ENCODE data around the gene SLC35D1. TPM values are rescaled to one million over a fixed set of nuclear protein-coding genes. Genes with fewer than 3 reads are reported as not detected.

SLC35D1 gene
- polyA plus RNA-seq (2013), result 9.7 TPM

GRCh38 chr1:67053785-67054772 lies at the start of gene SLC35D1:
Gene SLC35D1, minus strand, starts transcription at chr1:67054148. Its CDS starts 135 bp downstream, at chr1:67054013.
- peaks cover 0 to 10% (median 6%) of the 10 kb centered on the region in 4 experiments for H3K36me3 ChIP-seq (ENCODE audit: control insufficient read depth in 4 of 4, insufficient read depth in 4 of 4, low read length in 3 of 4)
- H3K4me1 ChIP-seq (ENCODE audit: control extremely low read depth in 1 of 4, control insufficient read depth in 4 of 4, insufficient read depth in 4 of 4, low read length in 3 of 4), result peaks cover 7 to 22% (median 11%) of the 10 kb centered on the region in 4 experiments
- CTCF ChIA-PET, result interaction anchor here (1.4 to 1.6 kb wide), 3 partner anchors 8 to 95 kb away, joined by 3 to 5 read pairs (median 4); no protein-coding TSS in a partner anchor
- peak within 1 kb of the TSS; percentile 76 to 93 (median 85) for H3K4me3 ChIP-seq (ENCODE audit: control insufficient read depth in 1 of 7, extremely low read depth in 1 of 7, insufficient read depth in 4 of 7, low read depth in 2 of 7, low read length in 6 of 7)
- no peaks in the 10 kb centered on the region for H3K9me3 ChIP-seq (ENCODE audit: control extremely low read depth in 1 of 5, control insufficient read depth in 4 of 5, insufficient read depth in 2 of 5, low read depth in 1 of 5, low read length in 4 of 5)
- POLR2A ChIA-PET, result interaction anchor here (0.6 kb wide), 1 partner anchor 1837 kb away, joined by 4 read pairs; no protein-coding TSS in a partner anchor
- WGBS (ENCODE audit: insufficient coverage), result under 1% methylated on average over 62 of the region's 73 CpGs
- DNase-seq, result peak; percentile 83 to 92 (median 89)
- H3K27me3 ChIP-seq (replicated peaks in 2 of 5; ENCODE audit: control insufficient read depth in 4 of 5, insufficient read depth in 5 of 5, low read length in 4 of 5), result no peaks in the 10 kb centered on the region
- H3K27ac ChIP-seq (ENCODE audit: insufficient read depth in 1 of 2, low read depth in 1 of 2, low read length in 2 of 2, poor library complexity in 1 of 2, severe bottlenecking in 2 of 2), result peak within 1 kb of the TSS; percentile 82 to 94

- CTCF ChIA-PET, result interaction anchor here (1.0 kb wide), 1 partner anchor 13 kb away, joined by 3 read pairs; no protein-coding TSS in a partner anchor
- no peak for DNase-seq
- no peaks in the 10 kb centered on the region for H3K9me3 ChIP-seq (ENCODE audit: control extremely low read depth in 1 of 5, control insufficient read depth in 4 of 5, insufficient read depth in 2 of 5, low read depth in 1 of 5, low read length in 4 of 5)
- POLR2A ChIA-PET, result no interaction called here
- no peak overlapping the region for H3K27ac ChIP-seq (ENCODE audit: insufficient read depth in 1 of 2, low read depth in 1 of 2, low read length in 2 of 2, poor library complexity in 1 of 2, severe bottlenecking in 2 of 2)
- H3K36me3 ChIP-seq (ENCODE audit: control insufficient read depth in 4 of 4, insufficient read depth in 4 of 4, low read length in 3 of 4), result no peaks in the 10 kb centered on the region
- no peaks in the 10 kb centered on the region for H3K27me3 ChIP-seq (replicated peaks in 2 of 5; ENCODE audit: control insufficient read depth in 4 of 5, insufficient read depth in 5 of 5, low read length in 4 of 5)
- H3K4me3 ChIP-seq (ENCODE audit: control insufficient read depth in 1 of 7, extremely low read depth in 1 of 7, insufficient read depth in 4 of 7, low read depth in 2 of 7, low read length in 6 of 7), result no peak overlapping the region
- H3K4me1 ChIP-seq (ENCODE audit: control extremely low read depth in 1 of 4, control insufficient read depth in 4 of 4, insufficient read depth in 4 of 4, low read length in 3 of 4), result no peaks in the 10 kb centered on the region
- WGBS (ENCODE audit: insufficient coverage), result no CpG with 5 or more reads among the region's 1 CpG
Observed at GRCh38 chr1:67103548-67103947, 49.6 kb upstream of the SLC35D1 start.

GRCh38 chr1:67100833-67101232 lies 46.9 kb upstream of the SLC35D1 start:
- CTCF ChIA-PET, result interaction anchor here (1.7 kb wide), 1 partner anchor 49 kb away, joined by 4 read pairs; no protein-coding TSS in a partner anchor
- DNase-seq, result no peak
- 60% methylated on average over 3 of the region's 3 CpGs for WGBS (ENCODE audit: insufficient coverage)
- H3K9me3 ChIP-seq (ENCODE audit: control extremely low read depth in 1 of 5, control insufficient read depth in 4 of 5, insufficient read depth in 2 of 5, low read depth in 1 of 5, low read length in 4 of 5), result no peaks in the 10 kb centered on the region
- H3K27me3 ChIP-seq (replicated peaks in 2 of 5; ENCODE audit: control insufficient read depth in 4 of 5, insufficient read depth in 5 of 5, low read length in 4 of 5), result no peaks in the 10 kb centered on the region
- H3K4me1 ChIP-seq (ENCODE audit: control extremely low read depth in 1 of 4, control insufficient read depth in 4 of 4, insufficient read depth in 4 of 4, low read length in 3 of 4), result no peaks in the 10 kb centered on the region
- no peaks in the 10 kb centered on the region for H3K36me3 ChIP-seq (ENCODE audit: control insufficient read depth in 4 of 4, insufficient read depth in 4 of 4, low read length in 3 of 4)
- POLR2A ChIA-PET, result no interaction called here
- no peak overlapping the region for H3K4me3 ChIP-seq (ENCODE audit: control insufficient read depth in 1 of 7, extremely low read depth in 1 of 7, insufficient read depth in 4 of 7, low read depth in 2 of 7, low read length in 6 of 7)
- no peak overlapping the region for H3K27ac ChIP-seq (ENCODE audit: insufficient read depth in 1 of 2, low read depth in 1 of 2, low read length in 2 of 2, poor library complexity in 1 of 2, severe bottlenecking in 2 of 2)

GRCh38 chr1:67097305-67097704 lies 43.4 kb upstream of the SLC35D1 start:
- Histone ChIP-seq H3K27me3 (replicated peaks in 2 of 5; ENCODE audit: control insufficient read depth in 4 of 5, insufficient read depth in 5 of 5, low read length in 4 of 5) (no peaks in the 10 kb centered on the region), H3K4me1 (ENCODE audit: control extremely low read depth in 1 of 4, control insufficient read depth in 4 of 4, insufficient read depth in 4 of 4, low read length in 3 of 4) (no peaks in the 10 kb centered on the region), H3K9me3 (ENCODE audit: control extremely low read depth in 1 of 5, control insufficient read depth in 4 of 5, insufficient read depth in 2 of 5, low read depth in 1 of 5, low read length in 4 of 5) (no peaks in the 10 kb centered on the region), H3K4me3 (ENCODE audit: control insufficient read depth in 1 of 7, extremely low read depth in 1 of 7, insufficient read depth in 4 of 7, low read depth in 2 of 7, low read length in 6 of 7) (no peak overlapping the region), H3K27ac (ENCODE audit: insufficient read depth in 1 of 2, low read depth in 1 of 2, low read length in 2 of 2, poor library complexity in 1 of 2, severe bottlenecking in 2 of 2) (no peak overlapping the region), H3K36me3 (ENCODE audit: control insufficient read depth in 4 of 4, insufficient read depth in 4 of 4, low read length in 3 of 4) (no peaks in the 10 kb centered on the region)
- CTCF ChIA-PET, result no interaction called here
- POLR2A ChIA-PET, result no interaction called here
- no peak for DNase-seq

- Histone ChIP-seq H3K27me3 (replicated peaks in 2 of 5; ENCODE audit: control insufficient read depth in 4 of 5, insufficient read depth in 5 of 5, low read length in 4 of 5) (no peaks in the 10 kb centered on the region), H3K36me3 (ENCODE audit: control insufficient read depth in 4 of 4, insufficient read depth in 4 of 4, low read length in 3 of 4) (no peaks in the 10 kb centered on the region), H3K27ac (ENCODE audit: insufficient read depth in 1 of 2, low read depth in 1 of 2, low read length in 2 of 2, poor library complexity in 1 of 2, severe bottlenecking in 2 of 2) (no peak overlapping the region), H3K4me1 (ENCODE audit: control extremely low read depth in 1 of 4, control insufficient read depth in 4 of 4, insufficient read depth in 4 of 4, low read length in 3 of 4) (no peaks in the 10 kb centered on the region), H3K4me3 (ENCODE audit: control insufficient read depth in 1 of 7, extremely low read depth in 1 of 7, insufficient read depth in 4 of 7, low read depth in 2 of 7, low read length in 6 of 7) (no peak overlapping the region), H3K9me3 (ENCODE audit: control extremely low read depth in 1 of 5, control insufficient read depth in 4 of 5, insufficient read depth in 2 of 5, low read depth in 1 of 5, low read length in 4 of 5) (peaks cover 0 to 8% (median 0%) of the 10 kb centered on the region in 5 experiments)
- no CpG with 5 or more reads among the region's 2 CpGs for WGBS (ENCODE audit: insufficient coverage)
- DNase-seq, result no peak
- CTCF ChIA-PET, result no interaction called here
- POLR2A ChIA-PET, result no interaction called here
Observed at GRCh38 chr1:67094191-67094590, 40.2 kb upstream of the SLC35D1 start.

- WGBS (ENCODE audit: insufficient coverage), result no CpG with 5 or more reads among the region's 1 CpG
- H3K36me3 ChIP-seq (ENCODE audit: control insufficient read depth in 4 of 4, insufficient read depth in 4 of 4, low read length in 3 of 4), result no peaks in the 10 kb centered on the region
- no peaks in the 10 kb centered on the region for H3K27me3 ChIP-seq (replicated peaks in 2 of 5; ENCODE audit: control insufficient read depth in 4 of 5, insufficient read depth in 5 of 5, low read length in 4 of 5)
- peaks cover 0 to 12% (median 0%) of the 10 kb centered on the region in 5 experiments for H3K9me3 ChIP-seq (ENCODE audit: control extremely low read depth in 1 of 5, control insufficient read depth in 4 of 5, insufficient read depth in 2 of 5, low read depth in 1 of 5, low read length in 4 of 5)
- no peak overlapping the region for H3K4me3 ChIP-seq (ENCODE audit: control insufficient read depth in 1 of 7, extremely low read depth in 1 of 7, insufficient read depth in 4 of 7, low read depth in 2 of 7, low read length in 6 of 7)
- H3K4me1 ChIP-seq (ENCODE audit: control extremely low read depth in 1 of 4, control insufficient read depth in 4 of 4, insufficient read depth in 4 of 4, low read length in 3 of 4), result no peaks in the 10 kb centered on the region
- DNase-seq, result peak in 1 of 3 donors; percentile 15
- no peak overlapping the region for H3K27ac ChIP-seq (ENCODE audit: insufficient read depth in 1 of 2, low read depth in 1 of 2, low read length in 2 of 2, poor library complexity in 1 of 2, severe bottlenecking in 2 of 2)
- POLR2A ChIA-PET, result no interaction called here
- CTCF ChIA-PET, result interaction anchor here (1.3 to 1.4 kb wide), 2 partner anchors 14 to 94 kb away, joined by 3 read pairs; no protein-coding TSS in a partner anchor
Observed at GRCh38 chr1:67089685-67090208, 35.8 kb upstream of the SLC35D1 start.

- 100% methylated on average over 1 of the region's 1 CpG for WGBS (ENCODE audit: insufficient coverage)
- DNase-seq, result no peak
- no peak overlapping the region for H3K27ac ChIP-seq (ENCODE audit: insufficient read depth in 1 of 2, low read depth in 1 of 2, low read length in 2 of 2, poor library complexity in 1 of 2, severe bottlenecking in 2 of 2)
- H3K9me3 ChIP-seq (ENCODE audit: control extremely low read depth in 1 of 5, control insufficient read depth in 4 of 5, insufficient read depth in 2 of 5, low read depth in 1 of 5, low read length in 4 of 5), result peaks cover 0 to 12% (median 0%) of the 10 kb centered on the region in 5 experiments
- POLR2A ChIA-PET, result no interaction called here
- H3K36me3 ChIP-seq (ENCODE audit: control insufficient read depth in 4 of 4, insufficient read depth in 4 of 4, low read length in 3 of 4), result no peaks in the 10 kb centered on the region
- no peaks in the 10 kb centered on the region for H3K4me1 ChIP-seq (ENCODE audit: control extremely low read depth in 1 of 4, control insufficient read depth in 4 of 4, insufficient read depth in 4 of 4, low read length in 3 of 4)
- H3K27me3 ChIP-seq (replicated peaks in 2 of 5; ENCODE audit: control insufficient read depth in 4 of 5, insufficient read depth in 5 of 5, low read length in 4 of 5), result no peaks in the 10 kb centered on the region
- CTCF ChIA-PET, result no interaction called here
- H3K4me3 ChIP-seq (ENCODE audit: control insufficient read depth in 1 of 7, extremely low read depth in 1 of 7, insufficient read depth in 4 of 7, low read depth in 2 of 7, low read length in 6 of 7), result no peak overlapping the region
Observed at GRCh38 chr1:67088440-67088839, 34.5 kb upstream of the SLC35D1 start.

Measured in common myeloid progenitor, CD34-positive (primary cell).